GM19324 (cell line): ENCODE results near the gene PML.
"Not testable (repeated sequence)": the region's sequence is repeated elsewhere in the genome, so short reads cannot be mapped to it uniquely, and the experiment has no call there.

Experiments
- ATAC-seq: cut with Tn5 transposase; IDR thresholded peaks from one replicate; pipeline ENCODE4 v1.9.1; 2021; ENCODE audit warnings: mild to moderate bottlenecking, moderate library complexity; ENCODE audit not compliant: unreplicated experiment, low FRiP score

PML gene

GRCh38 chr15:74095610-74096009, 101.1 kb downstream of the PML start:
- ATAC-seq: not testable (repeated sequence)

DNA sequence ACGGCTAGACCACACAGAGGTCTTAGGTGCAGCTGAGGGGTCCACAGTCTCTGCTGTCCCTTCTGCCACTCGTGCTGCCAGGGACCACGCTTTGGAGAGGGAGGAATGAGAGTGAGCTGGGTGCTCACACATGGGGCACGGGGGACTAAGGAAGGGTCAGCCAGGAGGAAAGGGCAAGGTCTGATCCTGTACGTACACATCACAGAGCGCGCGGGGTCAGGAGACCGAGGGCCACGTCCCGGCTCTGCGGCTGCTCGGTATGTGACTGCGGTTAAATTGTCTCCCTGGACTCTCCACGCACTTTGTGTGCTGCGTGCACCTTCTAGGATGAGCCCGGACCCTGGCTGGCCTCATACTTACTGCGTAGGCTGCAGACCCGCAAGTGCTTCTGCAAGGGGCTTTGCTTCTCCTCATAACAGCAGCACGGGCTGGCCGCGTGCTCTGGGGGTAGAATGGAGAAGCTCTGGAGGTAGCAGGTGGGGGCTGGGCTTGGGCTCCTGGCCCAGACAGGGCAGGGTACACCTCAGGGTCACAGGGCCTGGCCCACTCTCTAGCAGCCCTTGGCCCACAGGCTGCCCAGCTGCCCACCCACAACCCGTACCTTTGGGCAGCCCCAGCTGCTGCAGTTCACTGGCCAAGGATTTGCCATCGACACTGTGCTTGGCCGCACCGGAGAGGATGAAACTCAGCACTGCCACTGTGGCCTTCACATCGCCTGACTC, 102.4 kb downstream of the PML start:
- ATAC-seq: not testable (repeated sequence)
